DMS79 treated with DMSO at 0.1 percent for 48 hours (cell line): ENCODE results near the gene TMEM44.

Experiments used
- DNase-seq: peaks from one replicate; lab custom pipeline; 2025; lab: John Stamatoyannopoulos, UW

TMEM44 gene, protein sequence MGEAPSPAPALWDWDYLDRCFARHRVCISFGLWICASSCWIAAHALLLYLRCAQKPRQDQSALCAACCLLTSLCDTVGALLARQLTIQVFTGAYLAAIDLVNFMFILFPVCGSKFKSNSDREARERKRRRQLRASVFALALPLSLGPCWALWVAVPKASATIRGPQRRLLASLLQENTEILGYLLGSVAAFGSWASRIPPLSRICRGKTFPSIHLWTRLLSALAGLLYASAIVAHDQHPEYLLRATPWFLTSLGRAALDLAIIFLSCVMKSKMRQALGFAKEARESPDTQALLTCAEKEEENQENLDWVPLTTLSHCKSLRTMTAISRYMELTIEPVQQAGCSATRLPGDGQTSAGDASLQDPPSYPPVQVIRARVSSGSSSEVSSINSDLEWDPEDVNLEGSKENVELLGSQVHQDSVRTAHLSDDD

GRCh38 chr3:194633349-194634004 is at the start of gene TMEM44:
TSS of gene TMEM44 (minus strand) at chr3:194633419. CDS start at chr3:194633215, 204 bp downstream.
- peak; percentile 87 for DNase-seq

DNA sequence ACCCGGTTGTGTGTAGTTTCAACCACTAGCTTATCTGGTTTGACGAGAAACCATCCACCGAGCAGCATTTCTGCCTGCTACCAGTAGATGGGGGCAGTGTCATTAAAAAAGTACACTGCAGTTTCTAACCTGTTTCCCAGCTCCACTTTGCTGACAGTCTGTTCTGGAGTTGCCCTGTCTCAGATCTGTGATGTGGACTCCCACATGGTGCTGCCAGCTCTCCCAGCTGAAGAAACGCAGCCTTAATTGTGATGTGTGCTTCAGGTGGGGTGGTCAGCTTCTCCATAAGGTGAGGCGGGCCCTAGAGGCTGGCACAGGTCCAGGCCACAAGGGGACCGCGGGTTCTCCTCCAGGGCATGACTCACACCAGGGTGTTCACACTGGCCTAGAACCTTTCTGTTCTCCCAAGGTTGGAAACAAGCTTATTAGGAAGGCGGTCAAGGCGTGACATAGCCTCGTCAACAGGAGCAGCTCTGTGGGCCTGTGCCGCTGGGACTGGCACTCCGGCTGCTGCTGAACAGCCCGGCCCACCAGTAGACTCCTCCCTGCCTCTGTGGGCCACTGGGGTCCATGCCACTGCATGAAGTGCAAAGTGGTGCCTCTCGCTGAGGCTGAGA is 49.6 kb upstream of the TMEM44 start:
- DNase-seq, result peak; percentile 95

GRCh38 chr3:194682189-194682693 is 49.0 kb upstream of the TMEM44 start:
- DNase-seq, result no peak

- no peak for DNase-seq
These were observed 47.8 kb upstream of the TMEM44 start for GRCh38 chr3:194680888-194681615.

- no peak for DNase-seq
These were observed 43.3 kb upstream of the TMEM44 start for GRCh38 chr3:194676471-194676870.

- no peak for DNase-seq
These were observed 42.5 kb upstream of the TMEM44 start for GRCh38 chr3:194675680-194676079.

- no peak for DNase-seq
These were observed 41.9 kb upstream of the TMEM44 start for GRCh38 chr3:194675081-194675640.

DNA sequence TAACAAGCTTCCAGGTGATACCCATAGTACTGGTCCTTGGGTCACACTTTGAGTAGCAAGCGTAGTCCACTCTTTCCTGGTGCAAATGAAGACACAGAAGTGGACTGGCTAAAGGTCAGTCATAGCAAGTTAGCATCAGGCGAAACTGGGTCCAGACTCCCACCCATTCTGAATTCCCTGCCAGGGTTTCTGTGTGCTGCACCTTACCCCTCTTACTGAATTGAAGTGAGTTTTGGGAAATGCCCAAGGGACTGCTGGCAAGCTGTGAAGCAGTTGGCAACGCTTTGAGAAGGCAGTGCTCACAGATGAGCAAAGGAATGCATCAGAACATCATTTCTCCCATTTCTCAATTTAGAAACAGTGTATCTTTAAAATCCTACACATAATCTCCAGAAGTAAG is 40.5 kb upstream of the TMEM44 start:
- DNase-seq, result no peak

- DNase-seq, result no peak
These were observed 39.7 kb upstream of the TMEM44 start for GRCh38 chr3:194672876-194673275.

DNA sequence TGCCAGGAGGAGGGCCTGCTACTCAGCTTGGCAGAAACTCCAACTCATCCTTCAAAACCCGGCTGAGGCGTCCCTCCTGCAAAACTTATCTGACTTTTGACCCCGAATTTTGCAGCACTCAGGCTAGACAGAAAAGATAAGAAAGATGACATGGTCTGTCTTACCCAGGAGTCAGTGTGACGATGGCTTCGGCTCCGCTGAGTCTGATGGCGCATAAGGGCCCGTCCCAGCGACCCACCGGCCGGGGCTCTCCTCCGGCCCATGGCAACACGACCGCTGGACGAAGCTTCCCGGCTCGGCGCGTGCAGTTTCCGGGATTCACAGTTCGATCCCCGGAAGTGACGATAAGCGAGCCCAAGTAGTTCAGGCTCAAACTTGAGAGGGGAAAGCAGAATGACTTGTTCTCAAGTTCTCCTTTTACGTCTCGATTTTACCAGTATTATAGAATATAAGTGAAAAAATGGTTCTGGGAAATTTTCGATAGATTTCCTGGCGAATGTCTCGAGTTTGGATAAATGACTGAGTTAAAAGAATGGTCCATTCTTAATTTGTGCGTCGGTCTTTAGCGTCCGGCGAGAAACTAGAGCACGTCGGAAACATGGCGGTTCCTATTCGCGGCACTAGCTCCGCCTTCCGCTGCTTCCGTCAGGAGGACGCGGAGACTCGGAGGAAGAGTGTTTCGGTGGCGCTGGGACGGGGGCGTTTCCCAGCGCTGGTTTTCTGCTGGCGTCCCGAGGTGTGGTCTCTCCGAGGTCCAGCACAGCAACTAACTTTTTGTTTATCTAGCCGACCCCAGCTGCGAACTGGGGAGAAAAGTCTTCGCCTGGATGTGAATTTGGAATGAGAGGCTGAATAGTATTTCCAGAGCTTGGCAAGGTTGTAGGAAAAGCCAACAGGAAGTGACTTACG is 38.9 kb upstream of the TMEM44 start, which contains the start of gene LSG1:
Gene LSG1 (minus strand): TSS at position 292 of the 909 bp plus-strand sequence. CDS start 29 bp downstream, at position 263.
- DNase-seq, result peak; percentile 99

DNA sequence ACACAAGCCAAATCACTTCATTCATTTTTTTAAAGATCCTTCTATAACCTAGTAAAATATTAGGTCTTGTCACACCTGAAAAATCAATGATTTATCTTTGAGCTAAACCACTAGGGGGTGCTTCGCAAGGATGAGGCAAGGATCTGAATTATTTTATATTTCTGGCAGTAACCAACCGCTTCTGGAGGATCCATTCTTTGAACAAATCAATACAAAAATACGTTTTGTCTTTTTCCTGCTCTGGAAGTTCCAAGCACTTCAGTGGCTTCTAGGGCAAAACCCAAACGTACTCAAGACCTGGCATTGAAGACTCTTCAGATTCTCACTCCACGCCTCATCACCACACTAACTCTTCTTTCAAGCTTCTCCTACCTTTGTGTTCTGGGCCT is 38.3 kb upstream of the TMEM44 start:
- peak; percentile 65 for DNase-seq

GRCh38 chr3:194667363-194667762 is 34.1 kb upstream of the TMEM44 start:
- DNase-seq, result no peak

GRCh38 chr3:194664857-194665256 is 31.6 kb upstream of the TMEM44 start:
- no peak for DNase-seq

GRCh38 chr3:194661946-194662345 is 28.7 kb upstream of the TMEM44 start:
- no peak for DNase-seq

GRCh38 chr3:194661374-194661773 is 28.2 kb upstream of the TMEM44 start:
- DNase-seq, result no peak

DNA sequence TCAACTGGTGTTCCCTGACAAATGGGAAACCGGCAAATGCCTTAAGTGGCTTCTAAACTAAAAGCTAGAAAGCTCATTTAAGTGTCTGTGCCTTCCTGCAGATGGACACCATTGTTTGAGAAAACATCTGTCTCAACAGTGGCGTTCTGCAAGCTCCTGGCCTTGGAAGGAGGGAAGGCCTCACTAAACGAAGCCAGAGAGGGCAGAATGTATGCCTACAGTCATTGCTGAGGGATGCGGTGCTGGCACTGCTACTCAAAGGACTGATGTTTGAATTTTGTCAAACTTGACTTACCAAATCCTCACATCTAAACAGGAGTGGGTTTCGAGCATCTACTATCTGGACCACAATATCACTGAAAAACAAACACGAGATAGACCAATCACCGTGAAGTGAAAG is 26.6 kb upstream of the TMEM44 start:
- no peak for DNase-seq

DNA sequence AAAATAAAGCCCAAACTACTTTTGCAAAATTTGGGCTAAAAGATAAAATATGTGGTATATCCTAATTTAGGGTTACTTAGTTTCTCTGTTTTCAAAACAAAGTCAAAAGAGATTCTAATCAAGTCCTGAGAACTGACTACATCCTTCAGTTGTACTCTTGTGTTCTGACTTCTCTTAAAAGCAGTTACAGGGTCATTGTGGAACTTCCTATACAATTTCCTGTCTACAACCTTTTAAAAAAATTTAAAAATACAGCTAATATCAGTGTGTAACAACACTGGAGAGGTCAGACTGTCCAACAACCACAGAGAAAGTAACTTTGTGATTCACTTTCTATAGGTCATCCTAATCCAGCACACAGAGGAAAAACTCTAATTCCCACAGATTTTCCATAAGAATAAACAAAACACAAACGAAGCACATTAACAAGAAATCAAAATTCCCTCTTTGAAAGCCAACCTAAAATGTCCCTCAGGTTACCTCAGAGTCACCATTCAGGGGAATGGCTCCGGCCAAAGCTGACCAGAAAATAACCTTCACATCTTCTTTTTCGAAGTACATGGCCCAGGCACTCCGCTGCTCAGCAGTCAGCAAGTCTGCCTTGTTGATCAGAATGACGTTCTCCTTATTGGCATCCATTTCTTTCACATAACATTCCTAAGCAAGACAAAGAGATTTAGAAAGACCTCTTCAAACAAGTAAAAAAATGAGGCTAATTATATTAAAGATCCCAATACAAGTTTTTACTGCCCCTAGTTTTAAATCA is 25.4 kb upstream of the TMEM44 start:
- no peak for DNase-seq

DNA sequence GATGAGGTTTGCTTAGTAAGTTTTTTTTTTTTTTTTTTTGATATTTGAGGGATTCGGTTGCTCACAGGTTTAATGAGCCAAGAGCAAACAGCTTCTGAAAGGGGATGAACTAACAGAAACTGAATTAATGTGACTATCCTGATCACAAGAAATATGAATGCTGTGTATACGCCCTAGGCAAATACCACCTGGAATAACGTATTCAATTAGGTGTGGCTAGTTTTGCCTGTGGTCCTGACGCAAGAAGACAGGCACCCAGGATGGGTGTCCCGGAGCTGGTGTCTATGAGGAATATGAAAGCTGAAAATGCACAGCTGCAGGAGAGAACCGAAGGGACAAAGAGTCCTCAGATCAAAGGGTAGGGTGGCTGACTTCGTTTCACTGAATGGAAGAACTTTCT is 24.2 kb upstream of the TMEM44 start:
- no peak for DNase-seq

GRCh38 chr3:194654443-194654842 is 21.2 kb upstream of the TMEM44 start:
- no peak for DNase-seq

DNA sequence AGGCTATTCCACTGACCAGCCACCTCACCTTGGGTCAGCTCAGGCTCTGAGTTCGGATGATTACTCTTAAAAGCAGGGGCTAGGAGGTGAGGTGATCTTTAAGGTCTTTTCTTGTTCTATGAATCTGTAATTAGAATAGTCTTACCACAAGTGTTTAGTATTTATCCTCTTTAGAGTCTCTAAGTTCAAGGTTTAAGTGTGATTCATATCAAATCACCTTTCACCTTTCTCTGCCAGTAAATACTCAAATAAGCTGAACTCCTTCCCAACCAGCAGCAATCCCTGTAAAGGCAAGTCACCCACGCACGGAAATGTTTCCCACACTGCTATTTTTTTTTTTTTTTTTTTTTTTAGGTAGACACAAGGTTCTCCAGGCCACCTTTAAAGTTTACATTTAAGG is 14.5 kb upstream of the TMEM44 start:
- DNase-seq, result no peak
